Gastroesophageal sphincter (tissue), 3 donors: ENCODE measurements around the gene MPP4.

Source experiments
- CTCF ChIP-seq, 4 experiments: fragments of 200-600 bp in 2 of 4; fragments of 450-650 bp in 2 of 4; sonication (generic) in 1 of 4; IDR thresholded peaks; one replicate each; pipeline ENCODE4 v1.5.1; 2017 to 2019; ENCODE audit warnings: antibody characterized with exemption in 4 of 4, mild to moderate bottlenecking in 2 of 4, moderate library complexity in 2 of 4
- EP300 ChIP-seq: sonication (generic); formaldehyde crosslinking; IDR thresholded peaks from one replicate; pipeline ENCODE4 v1.6.1; 2017; ENCODE audit warnings: antibody characterized with exemption, mild to moderate bottlenecking
- POLR2A ChIP-seq, 2 donors: fragments of 450-650 bp; IDR thresholded peaks; one replicate each; pipeline ENCODE4 v1.6.1; 2017; ENCODE audit warnings: antibody characterized with exemption in 2 of 2, mild to moderate bottlenecking in 2 of 2, moderate library complexity in 1 of 2
- POLR2AphosphoS5 ChIP-seq: sonication (generic); formaldehyde crosslinking; IDR thresholded peaks from one replicate; pipeline ENCODE4 v1.6.1; 2017; ENCODE audit warnings: antibody characterized with exemption

GRCh38 chr2:201633661-201634249, 64.7 kb downstream of the MPP4 start:
- TF ChIP-seq EP300 (no peak), CTCF (IDR thresholded peaks at IDR 0.05) (no peak), POLR2AphosphoS5 (no peak), POLR2A (IDR thresholded peaks at IDR 0.05) (no peak)
